WTC11 (cell line): Measurements from ENCODE around the gene TMEM131L. TPM values are rescaled to one million over a fixed set of nuclear protein-coding genes. Genes with fewer than 3 reads are reported as not detected.

Experiments
- ATAC-seq: fragments of 200-7000 bp; cut with Tn5 transposase; 2 replicates; pipeline ENCODE4 v1.10.0; 2021; ENCODE audit warnings: mild to moderate bottlenecking, moderate library complexity
- CTCF ChIA-PET: fragments of 300-600 bp; sonication (Branson Sonifier 250); formaldehyde crosslinking; loops from one replicate; lab custom pipeline; 2021; ENCODE audit warnings: antibody characterized with exemption; lab: Charles Lee
- POLR2A ChIA-PET: fragments of 350-600 bp; sonication (Branson Sonifier 250); formaldehyde crosslinking; loops from one replicate; lab custom pipeline; 2021; ENCODE audit warnings: antibody characterized with exemption; lab: Charles Lee
- DNase-seq: peaks from one replicate; pipeline ENCODE4 v3.0.0; 2021; ENCODE audit warnings: low spot score
- H3K27ac Mint-ChIP-seq: 2 replicates; pipeline ENCODE4 v1.8.0; 2021; ENCODE audit warnings: mixed read lengths
- H3K27me3 Mint-ChIP-seq: 2 replicates; pipeline ENCODE4 v1.8.0; 2021; ENCODE audit warnings: low read depth, mild to moderate bottlenecking, moderate library complexity, mixed read lengths
- H3K36me3 Mint-ChIP-seq: 2 replicates; pipeline ENCODE4 v1.8.0; 2021; ENCODE audit warnings: mixed read lengths
- H3K4me1 Mint-ChIP-seq: 2 replicates; pipeline ENCODE4 v1.8.0; 2022; ENCODE audit warnings: mixed read lengths
- H3K4me3 Mint-ChIP-seq: 2 replicates; pipeline ENCODE4 v1.8.0; 2021; ENCODE audit warnings: mild to moderate bottlenecking, moderate library complexity, mixed read lengths
- H3K9me3 Mint-ChIP-seq: 2 replicates; pipeline ENCODE4 v1.8.0; 2021; ENCODE audit warnings: mixed read lengths
- ARID4B ChIP-seq: sonication (generic); formaldehyde crosslinking; IDR thresholded peaks from 2 replicates; pipeline ENCODE4 v1.8.0; 2023; ENCODE audit warnings: missing genetic modification reagents, mild to moderate bottlenecking, borderline replicate concordance
- CREB1 ChIP-seq: sonication (generic); formaldehyde crosslinking; IDR thresholded peaks from 2 replicates; pipeline ENCODE4 v1.8.0; 2023; ENCODE audit warnings: mild to moderate bottlenecking, missing genetic modification reagents
- CREM ChIP-seq: sonication (generic); formaldehyde crosslinking; IDR thresholded peaks from 2 replicates; pipeline ENCODE4 v1.8.1; 2022; ENCODE audit warnings: mild to moderate bottlenecking, missing genetic modification reagents, moderate library complexity
- E2F1 ChIP-seq: sonication (generic); formaldehyde crosslinking; IDR thresholded peaks from 2 replicates; pipeline ENCODE4 v1.8.0; 2022; ENCODE audit warnings: mild to moderate bottlenecking, missing genetic modification reagents
- ESRRA ChIP-seq: sonication (generic); formaldehyde crosslinking; IDR thresholded peaks from 2 replicates; pipeline ENCODE4 v1.8.1; 2022; ENCODE audit warnings: mild to moderate bottlenecking, missing genetic modification reagents, borderline replicate concordance
- FOXJ3 ChIP-seq: sonication (generic); formaldehyde crosslinking; IDR thresholded peaks from 2 replicates; pipeline ENCODE4 v1.9.0; 2021; ENCODE audit warnings: missing genetic modification reagents, mild to moderate bottlenecking, borderline replicate concordance
- FOXP4 ChIP-seq: sonication (generic); formaldehyde crosslinking; IDR thresholded peaks from 2 replicates; pipeline ENCODE4 v1.8.0; 2022; ENCODE audit warnings: mild to moderate bottlenecking, missing genetic modification reagents
- MAX ChIP-seq: sonication (generic); formaldehyde crosslinking; IDR thresholded peaks from 2 replicates; pipeline ENCODE4 v1.8.0; 2022; ENCODE audit warnings: mild to moderate bottlenecking, missing genetic modification reagents
- MXD4 ChIP-seq: fragments of 250-450 bp; sonication (Bioruptor Pico); IDR thresholded peaks from 2 replicates; pipeline ENCODE4 v1.8.0; 2021; ENCODE audit warnings: mild to moderate bottlenecking, moderate library complexity, borderline replicate concordance
- NFE2L1 ChIP-seq: sonication (generic); formaldehyde crosslinking; IDR thresholded peaks from 2 replicates; pipeline ENCODE4 v1.8.1; 2023; ENCODE audit warnings: missing genetic modification reagents
- PRDM15 ChIP-seq: sonication (generic); formaldehyde crosslinking; IDR thresholded peaks from 2 replicates; pipeline ENCODE4 v1.8.0; 2022; ENCODE audit warnings: missing genetic modification reagents
- PRRX2 ChIP-seq: fragments of 250-450 bp; sonication (Bioruptor Pico); IDR thresholded peaks from 2 replicates; pipeline ENCODE4 v1.8.0; 2021; ENCODE audit warnings: mild to moderate bottlenecking
- TCF7 ChIP-seq: sonication (generic); formaldehyde crosslinking; IDR thresholded peaks from 2 replicates; pipeline ENCODE4 v1.8.0; 2022; ENCODE audit warnings: mild to moderate bottlenecking, low read depth, missing genetic modification reagents, moderate library complexity
- USF2 ChIP-seq: sonication (generic); formaldehyde crosslinking; IDR thresholded peaks from 2 replicates; pipeline ENCODE4 v1.8.1; 2023; ENCODE audit warnings: mild to moderate bottlenecking, missing genetic modification reagents, moderate library complexity
- ZNF121 ChIP-seq: sonication (generic); formaldehyde crosslinking; IDR thresholded peaks from 2 replicates; pipeline ENCODE4 v1.8.0; 2023; ENCODE audit warnings: missing genetic modification reagents
- ZNF232 ChIP-seq: sonication (generic); formaldehyde crosslinking; IDR thresholded peaks from 2 replicates; pipeline ENCODE4 v1.8.0; 2022; ENCODE audit warnings: mild to moderate bottlenecking, missing genetic modification reagents
- ZNF281 ChIP-seq: sonication (generic); formaldehyde crosslinking; IDR thresholded peaks from 2 replicates; pipeline ENCODE4 v1.8.0; 2023; ENCODE audit warnings: mild to moderate bottlenecking, missing genetic modification reagents
- ZNF416 ChIP-seq: fragments of 250-450 bp; sonication (Bioruptor Pico); IDR thresholded peaks from 2 replicates; pipeline ENCODE4 v1.9.0; 2021; ENCODE audit warnings: mild to moderate bottlenecking, inconsistent platforms
- ZNF423 ChIP-seq: fragments of 250-450 bp; sonication (Bioruptor Pico); IDR thresholded peaks from 2 replicates; pipeline ENCODE4 v2.1.2; 2022; ENCODE audit warnings: mild to moderate bottlenecking, moderate library complexity
- total RNA-seq: library from RNA; stranded (reverse); gene quantifications from 3 replicates; pipeline ENCODE4 v1.2.3, GENCODE V29; 2021

TMEM131L gene
- total RNA-seq, 1 experiment from 2014 or later: 26.7 TPM

- TF ChIP-seq PRDM15 (CRISPR knock-in tag) (no peak), FOXP4 (CRISPR knock-in tag) (no peak), ZNF232 (CRISPR knock-in tag) (no peak), FOXJ3 (CRISPR knock-in tag) (no peak), TCF7 (CRISPR knock-in tag) (no peak), ZNF416 (CRISPR knock-in tag) (no peak)
Observed at GRCh38 chr4:153679486-153679885, 213.3 kb downstream of the TMEM131L start (continued).

GRCh38 chr4:153683763-153684181 lies 217.6 kb downstream of the TMEM131L start:
- peak; percentile 63 for DNase-seq
- CTCF ChIA-PET: interaction anchor here (0.6 to 2.2 kb wide), 6 partner anchors 36 to 510 kb away, joined by 3 to 16 read pairs (median 4); partner anchors contain the start of gene TMEM131L
- Mint-ChIP-seq H3K27me3 (peaks cover 63% of the 10 kb centered on the region), H3K4me1 (peaks cover 11% of the 10 kb centered on the region), H3K4me3 (peak overlapping the region; percentile 64), H3K36me3 (peaks cover 23% of the 10 kb centered on the region), H3K27ac (no peak overlapping the region), H3K9me3 (peaks cover 33% of the 10 kb centered on the region)
- peak; percentile 67 for ATAC-seq
- POLR2A ChIA-PET: interaction anchor here (0.7 kb wide), 1 partner anchor 78 kb away, joined by 3 read pairs; no protein-coding TSS in a partner anchor
- TF ChIP-seq MXD4 (CRISPR knock-in tag) (no peak), TCF7 (CRISPR knock-in tag) (0 out of 2 replicates have a peak, but pooled peaks have one; percentile 21), ESRRA (CRISPR knock-in tag) (peak; percentile 46; the same call in 1 of the 2 replicates), ZNF121 (CRISPR knock-in tag) (peak; percentile 86; the same call in 1 of the 2 replicates), USF2 (peak; percentile 47; the same call in 1 of the 2 replicates), CREB1 (CRISPR knock-in tag) (0 out of 2 replicates have a peak, but pooled peaks have one; percentile 47), MAX (CRISPR knock-in tag) (peak; percentile 96), E2F1 (peak; percentile 68; the same call in 1 of the 2 replicates), CREM (CRISPR knock-in tag) (no peak), ZNF281 (peak; percentile 15; the same call in 1 of the 2 replicates), ZNF423 (peak; percentile 35; the same call in 1 of the 2 replicates), NFE2L1 (CRISPR knock-in tag) (peak; percentile 81; the same call in 1 of the 2 replicates), ARID4B (peak; percentile 86), PRRX2 (CRISPR knock-in tag) (no peak)
